HL-60/S4 treated with retinoic acid at 250 ng/mL for 4 days and 3 days (cell line): Measurements from ENCODE around the gene XXYLT1.

Experiments
- in situ Hi-C: fragments of 300-500 bp; cut with MboI; formaldehyde crosslinking; loops from 2 replicates; pipeline ENCODE4 v1.7.0; 2022; ENCODE audit warnings: low sequenced_read_pairs

Gene XXYLT1

DNA sequence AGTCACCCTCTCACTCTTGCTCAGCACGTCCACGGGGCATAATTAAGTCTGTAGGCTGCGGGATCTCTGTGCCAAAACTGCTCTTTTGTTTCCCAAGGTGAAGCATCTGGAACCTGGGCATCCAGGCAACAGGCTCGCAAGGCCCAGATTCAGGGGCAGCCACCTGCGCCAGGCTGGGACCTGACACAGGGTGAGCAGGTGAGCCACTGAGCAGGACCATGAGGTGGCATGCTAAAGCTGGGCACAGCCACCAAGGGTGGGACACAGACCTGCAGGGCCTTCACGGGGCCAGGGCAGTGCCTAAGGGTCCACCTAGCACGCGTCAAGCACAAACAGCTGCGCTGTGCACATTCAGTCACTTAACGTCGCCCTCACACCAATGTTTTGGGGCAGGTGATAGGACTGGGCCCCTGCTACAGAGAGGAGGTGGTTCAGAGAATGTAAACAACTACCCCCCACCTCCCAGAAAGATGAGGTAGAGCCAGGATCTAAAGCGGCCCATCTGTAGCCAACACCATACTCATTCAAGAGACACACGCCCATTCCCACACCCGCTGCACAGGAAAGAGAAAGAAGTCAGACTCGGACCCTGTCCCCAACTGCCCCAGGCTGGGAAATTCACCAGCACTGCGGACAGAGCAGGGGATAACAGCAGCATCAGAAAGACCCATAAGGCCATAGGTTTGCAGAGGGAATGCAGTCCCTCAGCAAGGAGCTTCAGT, 16.3 kb downstream of the XXYLT1 start:
- in situ Hi-C loops: no loop called here

DNA sequence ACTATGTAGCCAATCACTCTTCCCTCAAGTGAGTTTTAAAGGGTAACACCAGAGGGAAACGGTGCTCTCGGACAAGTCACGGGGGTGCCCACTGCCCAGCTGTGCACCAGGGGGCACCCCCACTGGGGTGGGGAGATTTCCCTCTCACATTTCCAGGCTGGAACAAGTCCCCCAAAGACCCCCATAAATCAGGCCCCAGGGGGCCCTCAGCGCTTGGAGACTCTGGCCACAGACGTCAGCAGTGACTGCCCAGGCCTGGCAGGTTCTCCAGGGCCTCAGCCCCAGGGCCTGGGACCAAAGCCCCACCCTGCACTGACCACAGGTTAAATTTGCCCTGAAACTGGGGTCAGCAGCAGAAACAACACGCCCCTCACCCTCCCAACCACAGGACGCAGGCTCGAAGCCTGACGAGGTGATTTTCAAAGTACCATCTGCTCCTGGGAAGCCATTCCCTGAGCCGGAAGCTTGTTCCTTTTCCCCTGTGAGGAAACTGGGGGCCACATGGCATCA, 17.0 kb downstream of the XXYLT1 start:
- in situ Hi-C loops: no loop called here

DNA sequence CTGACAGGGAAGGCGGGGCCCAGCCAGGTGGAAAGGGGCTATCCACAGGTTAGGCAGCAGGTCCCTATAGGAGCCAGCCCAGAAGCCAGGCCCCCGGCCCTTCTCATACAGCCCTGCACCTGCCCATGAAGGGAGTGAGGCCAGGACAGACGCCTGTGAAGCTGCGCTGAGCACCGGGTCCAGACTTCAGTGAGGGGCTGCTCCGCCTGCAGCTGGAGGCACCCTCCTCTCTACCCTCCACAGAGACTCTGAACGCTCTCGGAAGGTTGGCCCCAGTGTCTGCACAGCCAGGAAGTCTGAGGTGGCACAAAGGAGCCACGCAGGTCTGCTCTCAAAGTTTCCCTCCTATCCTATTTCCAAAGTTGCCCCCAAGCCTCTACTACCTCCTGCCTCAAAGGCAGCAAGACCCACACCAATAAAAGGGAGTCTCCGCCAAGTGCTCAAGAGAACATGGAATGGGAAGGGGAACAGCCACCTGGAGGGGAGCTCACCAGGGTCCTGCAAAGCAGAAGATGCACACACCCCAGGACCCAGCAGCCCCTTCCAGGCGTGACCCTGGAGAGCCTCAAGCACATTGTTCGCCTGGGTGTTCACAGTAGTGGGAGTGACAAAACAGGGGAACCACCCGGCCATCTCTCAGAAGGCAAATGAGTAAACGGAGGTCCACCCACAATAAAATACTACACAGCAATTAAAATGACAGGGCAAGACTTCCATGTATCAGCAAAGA, 19.5 kb downstream of the XXYLT1 start:
- in situ Hi-C loops: no loop called here

DNA sequence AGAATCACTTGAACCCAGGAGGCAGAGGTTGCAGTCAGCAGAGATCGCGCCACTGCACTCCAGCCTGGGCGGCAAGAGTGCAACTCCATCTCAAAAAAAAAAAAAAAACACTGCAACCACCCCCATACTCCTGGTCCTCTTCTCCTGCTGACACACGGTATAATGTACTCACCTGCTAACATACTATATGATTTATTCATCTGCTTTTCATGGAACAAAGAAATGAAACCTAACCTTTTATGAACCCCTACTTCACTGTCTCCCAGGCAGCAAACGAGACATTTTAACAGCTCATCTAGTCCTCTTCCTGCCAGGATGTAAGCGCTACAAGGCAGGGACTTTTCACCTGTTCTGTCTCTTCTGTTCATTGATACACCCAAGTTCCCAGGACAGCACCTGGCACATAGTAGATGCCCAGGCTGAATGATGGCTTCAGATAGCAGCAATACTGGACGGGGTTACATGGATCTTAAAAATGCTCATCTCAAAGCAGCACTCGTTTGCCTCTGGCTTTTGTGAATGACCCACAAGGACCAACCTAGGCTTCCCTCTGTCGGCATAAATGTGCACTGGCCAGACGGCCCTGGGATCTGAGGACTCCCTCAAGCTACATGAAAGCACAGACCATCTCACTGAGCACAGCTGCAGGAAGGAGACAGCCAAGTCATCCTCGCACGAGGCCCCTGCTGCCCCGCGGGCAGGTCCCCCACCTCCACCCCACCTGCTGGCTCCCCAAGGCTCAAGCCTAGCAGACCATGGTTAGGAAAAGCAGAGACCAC, 20.3 kb downstream of the XXYLT1 start:
- in situ Hi-C loops: no loop called here

DNA sequence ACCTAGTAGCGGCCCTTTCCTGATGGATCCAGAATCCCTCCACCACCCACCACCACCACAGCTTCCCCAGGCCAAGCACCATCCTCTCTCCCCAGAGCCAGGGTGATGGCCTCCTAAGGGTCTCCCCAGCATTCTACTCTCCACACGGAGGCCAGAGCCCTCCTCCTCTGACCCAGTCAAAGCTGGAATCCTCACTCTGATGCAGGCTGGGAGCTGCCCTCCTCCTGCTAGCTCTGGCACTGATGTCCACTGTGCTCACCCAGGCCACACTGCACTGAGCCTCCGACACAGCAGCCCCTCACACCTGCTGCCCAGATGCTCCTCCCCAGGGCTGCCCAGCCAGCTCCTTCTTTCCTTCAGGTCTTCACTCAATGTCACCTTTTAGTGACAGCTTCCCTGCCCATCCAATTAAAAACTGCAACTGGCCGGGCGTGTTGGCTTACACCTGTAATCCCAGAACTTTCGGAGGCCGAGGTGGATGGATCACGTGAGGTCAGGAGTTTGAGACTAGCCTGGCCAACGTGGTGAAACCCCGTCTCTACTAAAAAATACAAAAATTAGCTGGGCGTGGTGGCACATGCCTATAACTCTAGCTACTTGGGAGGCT, 21.0 kb downstream of the XXYLT1 start:
- in situ Hi-C loops: no loop called here

DNA sequence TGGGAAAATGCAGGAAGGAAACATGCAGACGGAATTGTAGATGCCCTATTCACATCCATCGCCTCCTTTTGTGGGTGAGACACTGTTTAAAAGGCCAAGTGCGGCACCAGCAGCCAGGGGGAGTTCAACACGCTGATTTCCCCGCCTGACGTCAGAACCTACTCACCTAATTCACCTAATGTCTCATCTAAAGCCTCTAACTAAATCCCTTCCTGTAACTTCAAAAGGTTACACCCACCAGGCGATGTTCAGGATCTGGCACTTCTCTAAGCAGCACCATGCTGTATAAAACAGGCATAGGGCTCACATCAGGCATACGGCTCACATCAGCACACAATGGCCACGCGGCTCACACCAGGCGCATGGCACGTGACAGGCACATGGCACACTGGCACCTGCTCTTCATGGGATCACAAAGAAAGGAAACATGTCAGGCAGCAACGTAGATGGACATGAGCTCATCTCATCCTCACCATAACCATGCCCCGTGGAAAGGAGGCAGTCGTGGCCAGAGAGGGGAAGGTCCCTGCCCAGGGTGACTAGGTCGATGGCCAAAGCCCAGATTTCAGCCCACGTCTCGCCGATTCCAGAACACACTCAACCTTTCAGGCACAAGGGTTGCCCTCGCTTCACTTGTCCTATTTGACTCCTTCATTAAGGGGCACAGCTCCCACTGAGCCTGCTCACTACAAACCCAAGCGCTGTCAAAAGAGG, 21.7 kb downstream of the XXYLT1 start:
- in situ Hi-C loops: no loop called here

DNA sequence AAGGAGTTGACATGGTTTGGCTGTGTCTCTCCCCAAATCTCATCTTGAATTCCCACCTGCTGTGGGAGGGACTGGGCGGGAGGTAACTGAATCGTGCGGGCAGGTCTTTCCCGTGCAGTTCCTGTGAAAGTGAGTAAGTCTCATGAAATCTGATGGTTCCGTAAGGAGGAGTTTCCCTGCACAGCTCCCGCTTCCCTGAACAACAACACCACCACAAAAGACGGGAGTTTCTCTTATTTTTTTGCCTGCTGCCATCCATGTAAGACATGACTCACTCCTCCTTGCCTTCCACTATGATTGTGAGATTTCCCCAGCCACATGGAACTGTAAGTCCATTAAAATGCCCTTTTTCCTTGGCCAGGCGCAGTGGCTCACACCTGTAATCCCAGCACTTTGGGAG, 22.7 kb downstream of the XXYLT1 start:
- in situ Hi-C loops: no loop called here

DNA sequence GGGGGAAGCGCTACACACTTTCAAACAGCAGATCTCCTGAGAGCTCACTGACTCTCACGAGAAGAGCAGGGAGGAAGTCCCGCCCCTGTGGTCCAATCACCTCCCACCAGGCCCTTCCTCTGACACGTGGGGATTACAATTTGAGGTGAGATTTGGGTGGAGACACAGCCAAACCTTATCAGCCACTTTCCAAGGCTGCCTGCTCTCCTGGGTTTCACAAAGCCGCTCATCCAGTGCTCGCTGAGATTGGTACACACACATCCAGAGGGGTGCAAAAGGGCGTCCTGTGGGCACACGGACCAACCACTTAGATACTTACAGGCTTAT, 23.1 kb downstream of the XXYLT1 start:
- in situ Hi-C loops: no loop called here

DNA sequence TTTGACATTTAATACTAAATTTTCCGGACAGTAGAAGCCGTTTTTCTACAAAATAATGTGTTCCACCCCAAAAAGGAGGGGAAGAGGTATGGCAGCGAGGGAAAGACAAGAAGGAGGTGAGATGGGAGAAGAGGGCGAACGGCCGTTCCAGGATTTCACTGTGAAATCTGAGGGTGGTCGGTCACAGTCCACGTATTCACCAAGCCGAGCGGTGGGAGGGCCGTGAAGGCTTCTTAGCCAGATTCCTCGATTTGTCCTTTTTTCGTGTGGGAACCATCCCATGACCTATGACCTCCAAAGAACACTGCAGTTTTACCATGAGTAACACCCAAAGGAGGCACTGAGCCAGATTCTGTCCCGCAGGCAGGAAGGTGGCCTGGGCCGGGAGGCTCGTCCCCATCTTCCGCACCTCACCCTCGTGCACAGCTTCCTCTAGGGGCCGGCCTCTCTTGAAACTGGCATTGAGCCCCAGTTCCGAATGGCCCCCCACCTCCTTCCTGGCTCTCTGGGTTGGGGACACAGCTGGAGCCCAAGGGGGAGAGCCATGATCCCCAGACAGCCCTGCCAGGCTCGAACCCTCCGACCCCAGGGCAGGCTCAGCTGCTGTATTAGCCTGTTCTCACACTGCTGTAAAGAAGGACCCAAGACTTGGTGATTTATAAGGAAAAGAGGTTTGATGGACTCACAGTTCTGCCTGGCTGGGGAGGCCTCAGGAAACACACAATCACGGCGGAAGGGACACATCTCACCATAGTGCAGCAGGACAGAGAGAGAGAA, 23.7 kb downstream of the XXYLT1 start:
- in situ Hi-C loops: no loop called here

DNA sequence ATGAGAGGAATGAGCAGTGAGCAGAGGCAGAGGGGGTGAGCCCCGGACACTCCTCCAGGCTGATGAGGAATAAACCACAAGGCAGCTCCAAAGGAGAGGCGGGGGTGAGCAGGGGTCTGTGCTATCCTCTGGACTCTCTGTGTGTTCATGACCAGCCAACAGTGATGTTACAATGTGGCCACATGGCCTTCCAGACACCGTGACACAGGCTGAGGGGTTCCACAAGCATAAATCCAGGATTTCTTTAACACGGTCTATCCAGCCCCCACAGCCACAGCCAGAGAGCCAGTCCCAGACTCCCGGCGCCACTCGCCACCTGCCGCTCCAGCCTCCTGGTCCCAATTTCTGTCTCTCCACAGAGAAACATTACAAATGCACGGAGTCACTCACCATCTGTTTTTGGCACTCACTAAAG, 24.4 kb downstream of the XXYLT1 start:
- in situ Hi-C loops: no loop called here

DNA sequence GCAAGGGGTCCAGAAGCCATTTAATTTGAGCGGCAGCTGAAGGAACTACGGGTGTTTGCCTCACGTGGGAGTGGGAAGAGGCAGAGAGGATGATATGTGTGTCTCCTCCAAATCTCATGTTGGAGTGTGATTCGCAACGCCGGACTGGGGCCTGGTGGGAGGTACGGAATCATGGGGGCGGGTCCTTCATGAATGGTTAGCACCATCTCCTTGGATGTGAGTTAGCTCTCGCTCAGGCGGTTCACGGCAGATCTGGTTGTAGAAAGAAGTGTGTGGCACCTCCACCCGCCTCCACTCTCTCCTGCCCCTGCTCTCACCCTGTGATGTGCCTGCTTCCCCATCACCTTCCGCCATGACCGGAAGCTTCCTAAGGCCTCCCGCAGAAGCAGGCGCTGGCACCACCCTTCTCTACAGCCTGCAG, 25.4 kb downstream of the XXYLT1 start:
- in situ Hi-C loops: no loop called here

DNA sequence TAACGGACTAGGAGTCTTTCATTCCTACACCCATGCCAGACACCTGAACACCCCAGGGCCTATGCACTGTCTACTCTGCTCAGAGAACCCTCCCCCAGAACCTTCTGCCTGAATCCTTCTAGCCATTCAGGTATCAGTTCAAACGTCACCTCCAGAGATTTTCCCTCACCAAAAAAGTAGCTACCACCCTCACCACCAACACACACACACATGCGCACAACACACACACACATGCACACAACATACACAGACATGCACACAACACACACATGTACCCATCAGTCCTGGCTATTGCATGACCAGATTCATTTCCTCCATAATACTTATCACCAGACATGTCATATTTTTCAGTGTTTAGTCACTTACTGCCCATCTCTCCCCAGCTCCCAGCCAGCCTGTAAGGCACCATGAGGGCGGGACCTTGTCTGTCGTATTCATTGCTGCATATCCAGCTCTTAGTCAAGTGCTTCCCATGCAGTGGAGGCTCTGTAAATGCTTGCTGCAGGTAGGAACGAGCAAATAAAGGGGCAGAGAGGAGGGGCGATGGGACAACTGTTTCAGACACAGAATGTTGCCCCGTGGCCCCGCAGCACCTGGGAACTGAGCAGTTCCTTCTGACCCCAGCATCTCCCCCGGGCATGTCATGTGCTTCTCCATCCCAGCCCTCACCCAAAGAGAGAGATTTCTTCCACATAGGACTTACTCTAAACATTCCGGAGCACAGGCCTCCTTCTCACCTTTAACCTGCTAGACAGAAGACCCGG, 29.2 kb downstream of the XXYLT1 start:
- in situ Hi-C loops: no loop called here

DNA sequence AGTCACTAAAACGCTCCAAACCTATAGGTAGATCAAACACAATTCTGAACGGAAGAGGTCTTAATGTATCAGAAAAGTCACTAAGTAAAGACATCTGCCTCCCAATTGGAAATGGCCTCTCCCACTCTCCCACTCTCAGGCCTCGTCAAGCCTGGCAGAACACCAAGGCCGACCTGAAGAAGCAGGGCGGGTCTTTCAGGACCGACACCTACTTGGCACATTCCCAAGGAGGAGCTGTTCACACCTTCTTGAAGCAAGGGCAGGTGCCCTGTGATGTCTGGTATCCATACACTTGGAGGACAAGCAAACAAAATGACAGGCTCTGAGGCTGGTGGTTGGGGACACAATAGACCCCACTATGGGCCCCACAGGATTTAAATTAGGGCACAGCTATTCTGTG, 30.0 kb downstream of the XXYLT1 start:
- in situ Hi-C loops: no loop called here

DNA sequence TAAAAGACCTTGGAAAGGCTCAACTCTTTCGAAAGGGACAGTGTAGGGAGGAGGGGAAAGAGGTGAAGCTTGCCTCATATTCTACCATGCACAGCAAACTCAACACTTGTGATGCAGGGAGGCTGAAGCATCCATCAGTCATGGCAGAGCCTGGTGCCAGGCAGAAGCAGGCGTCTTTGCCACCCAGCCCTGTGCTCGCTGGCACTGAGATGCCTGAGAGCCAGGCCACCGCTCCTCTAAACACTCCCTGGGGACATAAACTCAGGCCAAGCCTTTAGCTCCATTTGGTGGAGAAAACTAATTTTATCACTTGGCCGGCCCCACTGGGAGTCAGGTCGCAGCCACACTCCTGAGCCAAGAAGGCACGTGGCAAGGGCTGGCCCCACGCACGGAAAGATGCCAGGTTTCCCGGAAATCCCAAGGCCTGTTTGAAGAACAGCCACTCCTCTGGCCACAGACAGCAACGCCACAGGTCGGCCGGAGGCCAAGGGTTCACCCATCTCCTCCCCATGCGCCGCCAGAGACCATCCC, 30.7 kb downstream of the XXYLT1 start:
- in situ Hi-C loops: no loop called here

DNA sequence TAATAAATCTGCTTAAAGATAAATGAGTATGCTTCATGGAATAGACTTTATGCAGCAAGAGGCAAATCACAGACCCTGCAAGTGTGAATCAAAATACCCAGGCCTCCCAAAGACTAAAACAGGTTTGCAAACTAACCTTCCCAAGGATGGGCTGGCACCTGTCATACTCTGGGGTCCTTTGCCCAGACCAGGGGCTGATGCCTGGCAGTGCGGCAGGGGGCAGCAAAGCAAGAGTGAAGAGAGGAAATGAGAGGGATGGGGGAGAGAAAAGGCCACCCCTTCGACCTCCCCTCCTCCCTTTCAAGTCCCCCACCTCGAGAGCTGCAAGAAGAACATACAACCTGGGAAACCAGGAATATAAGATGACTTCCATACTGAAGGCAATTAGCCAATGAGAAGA, 31.8 kb downstream of the XXYLT1 start:
- in situ Hi-C loops: no loop called here

DNA sequence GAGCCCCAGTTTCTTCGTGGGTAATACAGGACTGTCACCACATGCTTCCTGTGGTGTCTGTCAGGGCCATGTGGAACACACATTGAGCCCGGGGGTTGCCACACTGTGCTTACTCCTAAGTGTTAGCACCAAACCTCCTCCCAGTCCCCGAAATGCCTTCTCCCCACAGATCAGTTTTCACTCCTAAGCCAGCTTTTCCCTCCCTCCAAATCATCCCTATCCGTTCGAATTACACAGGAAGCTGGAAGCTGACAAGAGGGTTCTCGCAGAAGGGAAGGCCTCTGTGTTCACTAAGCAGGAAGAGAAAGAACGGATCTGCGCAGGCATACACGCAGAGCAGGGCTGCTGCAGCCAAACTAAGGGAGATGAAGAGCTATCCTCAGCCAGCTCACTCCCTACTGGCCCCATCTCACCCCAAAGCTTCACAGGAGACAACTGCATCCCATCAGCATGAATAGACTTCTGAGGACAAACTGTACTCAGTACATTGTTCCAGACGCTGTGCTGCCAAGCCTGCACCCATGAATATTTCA, 32.3 kb downstream of the XXYLT1 start:
- in situ Hi-C loops: no loop called here

DNA sequence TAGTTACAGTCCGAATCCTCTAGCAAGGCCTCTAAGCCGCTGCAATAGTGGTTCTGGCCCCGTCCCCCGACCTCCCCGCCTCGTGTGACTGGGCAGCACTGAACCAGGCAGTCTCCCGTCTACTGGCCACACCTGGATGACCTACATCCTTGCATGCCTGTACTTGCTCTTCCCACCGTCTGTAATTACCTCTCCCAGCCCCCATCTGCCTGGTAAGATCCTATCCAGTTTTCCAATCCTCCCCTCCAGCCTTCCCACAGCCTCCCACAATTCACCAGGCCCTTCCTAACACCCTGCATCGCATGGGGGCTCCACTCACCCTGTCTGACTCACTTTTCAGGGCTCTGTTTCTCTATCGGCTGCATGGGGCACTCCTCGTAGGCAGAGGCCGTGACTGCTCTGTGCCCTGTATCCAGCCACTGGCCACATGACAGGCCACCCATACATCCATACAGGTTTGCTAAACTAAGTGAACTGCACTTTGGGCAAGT, 32.8 kb downstream of the XXYLT1 start:
- in situ Hi-C loops: no loop called here

DNA sequence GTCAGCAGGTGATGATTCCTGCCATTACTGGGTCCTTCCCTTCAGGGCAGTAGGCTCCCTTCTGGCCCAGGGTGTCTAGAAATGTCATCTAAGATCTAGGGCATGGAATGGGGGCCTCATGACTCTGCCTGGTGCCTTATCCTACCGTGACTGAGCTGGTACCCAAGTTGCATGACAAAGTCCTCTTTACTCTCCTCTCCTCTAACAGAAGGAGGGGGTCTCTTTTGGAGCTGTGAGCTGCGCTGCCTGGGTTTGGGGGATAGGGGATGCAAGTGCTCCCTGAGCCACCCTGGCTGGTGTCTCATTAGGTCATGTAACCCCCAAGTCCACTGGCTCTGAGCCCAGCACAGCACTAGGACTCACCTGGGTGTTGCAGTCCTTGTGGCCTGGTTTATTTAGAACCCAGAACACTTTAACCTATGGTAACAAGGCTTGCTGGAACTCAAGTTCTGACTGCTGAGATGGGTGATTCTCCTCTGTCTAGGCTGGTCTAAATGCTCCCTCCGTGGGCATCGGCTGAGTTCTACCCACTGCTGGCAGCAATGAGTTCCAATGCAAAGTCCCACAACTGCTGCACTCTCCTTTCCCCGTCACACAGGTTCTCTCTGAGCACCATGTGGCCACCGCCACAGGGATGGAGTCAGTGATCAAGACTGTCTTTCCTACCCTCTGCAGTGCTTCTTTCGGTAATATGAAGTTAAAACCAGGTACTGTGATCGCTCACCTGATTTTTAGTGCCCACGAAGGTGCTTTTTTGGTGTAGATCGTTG, 34.0 kb downstream of the XXYLT1 start:
- in situ Hi-C loops: no loop called here
